HG02623 (cell line): ENCODE data around the gene SNTG2.
"Not testable (repeated sequence)": the region's sequence is repeated elsewhere in the genome, so short reads cannot be mapped to it uniquely, and the experiment has no call there.

Source experiments
- ATAC-seq: cut with Tn5 transposase; IDR thresholded peaks from one replicate; pipeline ENCODE4 v1.9.1; 2021; ENCODE audit warnings: moderate library complexity; ENCODE audit not compliant: unreplicated experiment

Gene SNTG2

GRCh38 chr2:1170241-1170640 lies 219.6 kb downstream of the SNTG2 start:
- ATAC-seq: no peak

DNA sequence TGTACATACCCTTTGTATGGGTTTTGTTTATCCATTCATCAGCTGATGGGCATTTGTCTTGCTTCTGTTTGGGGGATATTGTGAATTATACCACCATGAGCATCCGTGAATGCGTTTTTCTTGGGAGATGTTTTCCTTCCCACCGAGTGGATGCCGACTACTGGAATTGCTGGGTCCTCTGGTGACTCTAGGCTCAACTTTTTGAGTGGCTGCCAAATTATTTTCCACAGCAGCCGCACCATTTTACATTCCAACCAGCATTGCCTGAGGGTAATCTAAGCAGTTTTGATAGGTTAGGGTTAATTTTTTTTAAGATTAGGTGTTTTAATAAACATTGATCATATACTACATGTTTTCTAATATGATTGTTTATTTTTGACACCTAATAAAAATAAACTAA lies 220.1 kb downstream of the SNTG2 start:
- no peak for ATAC-seq

DNA sequence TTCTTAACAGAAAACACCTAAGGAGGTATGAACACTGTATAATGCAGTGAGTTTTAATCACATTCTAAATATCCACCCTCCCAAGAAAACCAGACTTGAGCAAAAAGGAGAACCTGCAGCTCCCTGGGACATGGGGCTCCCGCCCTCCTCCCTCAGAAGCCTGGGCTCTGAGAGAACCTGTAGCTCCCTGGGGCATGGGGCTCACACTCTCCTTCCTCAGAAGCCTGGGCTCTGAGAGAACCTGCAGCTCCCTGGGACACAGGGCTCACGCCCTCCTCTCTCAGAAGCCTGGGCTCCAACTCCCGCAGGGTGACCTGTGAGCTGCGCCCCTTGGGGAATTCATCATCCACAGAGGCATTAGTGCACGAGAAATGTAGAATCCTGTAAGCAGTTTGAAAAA lies 222.9 kb downstream of the SNTG2 start:
- ATAC-seq: no peak

GRCh38 chr2:1181893-1182292 lies 231.2 kb downstream of the SNTG2 start:
- no peak for ATAC-seq

DNA sequence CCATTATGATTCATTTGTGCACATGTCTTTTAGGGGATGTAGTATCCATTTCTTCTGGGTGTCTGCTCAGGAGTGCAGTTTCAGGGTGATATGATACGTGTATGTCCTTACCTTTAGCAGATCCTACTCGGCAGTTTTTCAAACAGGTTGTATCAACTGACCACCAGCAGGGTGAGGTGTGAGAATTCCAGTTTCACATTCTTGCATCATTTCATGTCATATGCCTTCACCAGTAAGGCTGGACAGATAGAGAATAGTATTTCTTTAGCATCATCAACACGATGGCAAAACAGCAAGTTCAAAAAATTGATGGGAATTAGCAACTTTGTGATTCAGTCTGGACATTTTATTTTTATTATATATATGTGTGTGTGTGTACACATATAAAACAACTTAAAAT lies 232.7 kb downstream of the SNTG2 start:
- no peak for ATAC-seq

DNA sequence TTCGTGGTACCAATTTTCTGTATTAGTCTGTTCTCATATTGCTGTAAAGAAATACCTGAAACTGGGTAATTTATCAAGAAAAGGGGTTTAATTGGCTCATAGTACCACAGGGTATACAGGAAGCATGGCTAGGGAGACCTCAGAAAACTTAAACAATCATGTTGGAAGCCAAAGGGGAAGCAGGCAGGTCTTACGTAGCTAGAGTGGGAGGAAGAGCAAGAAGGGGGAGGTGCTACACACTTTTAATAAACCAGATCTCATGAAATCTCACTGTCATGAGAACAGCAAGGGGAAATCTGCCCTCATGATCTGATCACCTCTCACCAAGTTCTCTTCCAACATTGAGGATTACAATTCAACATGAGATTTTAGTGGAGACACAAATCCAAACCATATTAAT lies 235.8 kb downstream of the SNTG2 start:
- no peak for ATAC-seq

GRCh38 chr2:1187189-1187588 lies 236.5 kb downstream of the SNTG2 start:
- no peak for ATAC-seq

DNA sequence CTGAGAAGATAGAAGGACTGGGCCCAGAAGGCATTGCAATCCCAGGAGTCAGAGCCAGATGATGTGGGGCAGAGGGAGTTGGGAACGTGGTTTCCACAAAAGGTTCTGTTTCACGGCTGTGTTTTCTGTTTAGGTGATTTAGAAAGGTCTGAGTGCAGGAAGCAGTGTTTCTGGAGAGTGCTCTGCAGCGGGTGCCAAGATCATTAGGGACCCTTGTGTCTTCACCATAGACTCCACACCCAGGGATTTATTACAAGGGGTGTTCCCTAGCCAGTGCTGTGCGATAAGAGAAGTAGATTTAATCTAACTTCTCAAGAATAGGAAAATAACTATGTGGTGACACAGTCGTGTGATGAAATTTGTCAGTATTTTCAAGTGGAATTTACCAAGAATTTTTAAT lies 241.5 kb downstream of the SNTG2 start:
- ATAC-seq: no peak

- no peak for ATAC-seq
These were observed 243.2 kb downstream of the SNTG2 start for GRCh38 chr2:1193801-1194200.

DNA sequence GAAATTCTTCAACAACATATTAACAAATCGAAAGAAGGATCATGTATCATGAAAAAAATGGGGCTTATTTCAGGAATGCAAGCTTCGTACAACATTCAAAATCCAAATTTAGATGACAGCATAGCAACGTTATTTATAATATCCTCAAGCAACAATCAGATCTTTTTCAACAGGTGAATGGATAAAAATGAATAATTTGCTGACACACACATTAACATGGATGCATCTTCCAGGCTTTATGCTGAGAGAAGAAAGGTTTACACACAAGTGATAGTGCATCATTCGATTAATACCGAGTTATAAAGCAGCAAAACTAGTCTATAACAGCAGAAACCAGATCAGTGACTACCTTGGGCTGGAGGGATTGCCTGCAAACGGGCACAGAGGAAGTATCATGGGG lies 253.1 kb downstream of the SNTG2 start:
- ATAC-seq: no peak

DNA sequence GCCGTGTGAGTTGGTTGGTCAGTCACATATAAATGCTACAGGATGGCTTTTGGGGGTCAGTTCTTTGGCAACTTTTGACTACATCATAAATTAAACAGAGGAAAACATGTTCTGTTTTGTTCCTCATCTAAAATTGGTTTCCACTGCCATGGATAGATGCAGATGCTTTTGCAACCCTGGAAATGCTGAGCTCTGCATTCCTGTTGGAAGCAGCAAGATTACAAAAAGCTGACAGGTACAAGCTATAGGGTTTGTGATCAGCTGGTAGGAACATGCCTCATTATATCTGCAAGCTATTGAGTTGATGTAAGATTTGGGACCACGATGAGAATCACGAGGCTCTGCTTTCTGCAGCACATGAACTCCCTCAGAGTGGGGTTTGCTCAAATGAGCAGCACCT lies 255.2 kb downstream of the SNTG2 start:
- no peak for ATAC-seq

DNA sequence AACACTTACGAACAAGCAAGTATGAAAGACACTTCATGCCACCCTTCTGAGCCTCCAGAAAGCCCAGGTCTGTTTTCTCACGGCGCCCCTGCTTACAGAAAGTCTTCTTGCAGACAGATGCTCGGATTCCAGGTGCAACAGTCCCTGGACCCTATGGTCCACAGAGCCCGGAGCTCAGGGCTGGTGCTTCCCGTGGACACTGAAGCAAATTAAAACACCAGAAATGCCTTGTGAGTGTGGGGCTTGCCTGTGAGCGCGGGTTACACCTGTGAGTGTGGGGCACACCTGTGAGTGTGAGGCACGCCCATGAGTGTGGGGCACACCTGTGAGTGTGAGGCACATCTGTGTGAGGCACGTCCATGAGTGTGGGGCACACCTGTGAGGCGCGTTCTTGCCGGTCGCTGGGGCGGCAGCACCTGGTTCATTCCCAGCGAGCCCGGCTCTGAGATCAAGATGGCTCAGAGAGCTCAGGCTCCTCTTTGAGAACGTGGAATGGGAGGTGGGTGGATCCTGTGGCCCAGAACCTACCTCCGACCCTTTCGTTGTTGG lies 257.4 kb downstream of the SNTG2 start:
- ATAC-seq: no peak

GRCh38 chr2:1208522-1208921 lies 257.9 kb downstream of the SNTG2 start:
- ATAC-seq: no peak

DNA sequence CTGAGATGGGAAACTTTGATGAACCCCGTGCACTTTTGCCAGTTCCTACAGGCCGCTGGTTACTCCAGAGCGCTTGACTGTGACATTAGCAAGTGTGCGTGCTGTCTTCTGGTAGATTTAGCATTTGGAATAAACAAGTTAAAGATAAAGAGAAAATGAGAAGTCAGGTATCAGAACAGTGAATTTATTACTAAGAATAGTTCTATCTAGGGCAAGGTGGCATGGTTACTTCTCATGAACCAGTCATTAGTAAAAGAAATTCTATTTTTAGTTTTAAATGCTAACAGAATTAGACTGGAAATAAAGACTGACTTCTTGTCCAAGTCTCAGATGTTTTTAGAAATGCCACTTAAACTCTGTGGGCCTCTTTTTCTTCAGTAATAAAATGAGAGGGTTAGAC lies 258.6 kb downstream of the SNTG2 start:
- no peak for ATAC-seq

DNA sequence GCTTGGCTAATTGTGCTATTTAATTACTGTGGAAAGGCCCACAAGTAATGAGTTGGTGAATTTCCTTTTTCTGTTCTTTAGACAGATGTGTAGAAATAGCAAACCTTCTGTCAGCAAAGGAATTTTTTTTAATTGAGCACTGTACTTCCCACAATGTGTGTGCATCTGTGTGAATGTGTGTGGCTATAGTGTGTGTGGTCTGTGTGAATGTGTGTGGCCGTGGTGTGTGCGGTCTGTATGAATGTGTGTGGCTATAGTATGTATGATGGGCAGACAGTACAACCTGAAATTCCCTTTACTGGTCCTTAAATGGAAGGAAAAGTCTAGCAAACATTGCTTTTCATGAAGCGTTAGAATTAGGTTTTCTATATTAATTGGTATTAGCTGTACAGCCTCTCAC lies 259.1 kb downstream of the SNTG2 start:
- no peak for ATAC-seq

GRCh38 chr2:1210352-1210751 lies 259.7 kb downstream of the SNTG2 start:
- no peak for ATAC-seq

DNA sequence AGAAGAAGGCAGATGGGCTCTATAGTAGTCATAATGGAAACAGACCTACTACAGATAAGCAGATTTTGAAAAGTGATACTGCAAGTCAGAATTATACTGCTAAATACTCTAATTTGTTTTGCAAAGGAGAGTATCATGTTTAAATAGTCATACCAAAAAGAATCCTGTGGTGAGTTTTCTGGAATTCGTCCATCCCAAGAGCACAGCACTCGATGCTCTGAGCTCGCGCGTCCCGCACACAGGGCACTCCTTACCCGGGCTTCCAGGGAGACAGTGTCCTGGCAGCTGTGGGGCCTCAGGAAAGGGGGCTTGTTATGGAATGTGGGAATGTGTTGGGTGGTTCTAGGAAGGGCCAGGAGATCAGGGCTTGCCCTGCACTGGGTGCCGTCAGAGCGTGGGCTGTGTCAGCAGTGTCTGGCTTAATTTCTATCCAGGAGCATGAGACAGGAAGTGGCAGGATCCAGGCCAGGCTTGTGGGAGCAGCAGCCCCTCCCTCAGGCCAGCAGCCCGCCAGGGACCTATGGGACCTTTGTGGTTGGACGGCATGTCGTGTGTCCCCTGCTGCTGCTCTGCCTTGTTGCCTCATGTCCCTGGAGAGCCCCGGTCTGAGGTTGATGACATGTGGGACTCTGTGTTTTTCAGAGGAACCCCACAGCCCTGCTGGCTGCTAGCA lies 269.4 kb downstream of the SNTG2 start:
- ATAC-seq: no peak

DNA sequence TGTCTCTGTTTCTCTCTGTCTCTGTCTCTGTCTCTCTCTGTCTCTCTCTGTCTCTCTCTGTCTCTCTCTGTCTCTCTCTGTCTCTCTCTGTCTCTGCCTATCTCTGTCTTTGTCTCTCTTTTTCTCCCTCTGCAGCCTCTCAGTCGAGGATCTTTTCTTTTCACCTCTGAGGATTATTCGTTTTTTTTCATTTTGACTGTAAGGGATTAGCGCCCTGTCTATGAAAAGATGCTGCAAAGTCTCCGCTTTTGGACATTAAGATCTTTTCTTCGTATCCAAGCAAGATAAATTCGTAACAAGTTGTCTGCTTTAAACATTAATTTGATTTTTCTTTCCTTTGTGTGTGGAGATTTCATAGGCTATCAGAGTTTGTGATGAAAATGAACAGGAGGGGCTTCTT lies 271.4 kb downstream of the SNTG2 start:
- ATAC-seq: no peak

DNA sequence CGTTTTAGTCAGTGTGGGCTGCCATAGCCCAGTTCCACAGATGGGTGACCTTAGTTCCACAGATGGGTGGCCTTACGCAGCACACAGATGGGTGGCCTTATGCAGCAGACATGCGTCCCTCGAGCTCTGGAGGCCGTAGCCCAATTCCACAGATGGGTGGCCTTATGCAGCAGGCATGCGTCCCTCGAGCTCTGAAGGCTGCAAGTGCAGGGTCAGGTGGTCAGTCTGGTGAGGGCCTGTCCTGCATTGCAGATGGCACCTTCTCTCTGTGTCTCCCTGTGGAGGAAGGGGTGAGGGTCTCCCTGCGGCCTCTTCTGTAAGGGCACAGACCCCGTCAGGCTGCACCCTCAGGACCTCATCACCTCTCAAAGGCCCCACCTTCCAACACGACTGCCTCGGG lies 273.1 kb downstream of the SNTG2 start:
- no peak for ATAC-seq

GRCh38 chr2:1224901-1225300 lies 274.3 kb downstream of the SNTG2 start:
- no peak for ATAC-seq

DNA sequence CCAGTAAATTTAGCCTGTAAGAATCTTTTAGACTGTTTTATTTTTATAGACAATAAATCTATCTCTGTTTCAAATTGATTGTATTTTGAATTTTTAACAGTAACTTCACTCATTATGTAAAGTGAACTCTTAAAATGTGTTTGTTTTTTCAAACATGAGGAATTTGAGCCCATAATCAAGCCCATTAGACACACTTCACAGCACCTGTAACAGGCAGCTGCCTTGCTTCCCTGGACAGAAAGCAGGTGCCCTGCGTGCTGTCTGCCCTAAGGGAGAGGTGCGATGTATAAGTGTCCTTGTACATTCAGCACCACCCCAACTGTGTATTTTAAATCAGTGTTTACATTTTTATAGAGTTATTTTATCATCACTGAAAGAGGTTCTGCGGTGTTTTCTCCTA lies 276.1 kb downstream of the SNTG2 start:
- ATAC-seq: no peak

GRCh38 chr2:1227274-1227900 lies 276.7 kb downstream of the SNTG2 start:
- ATAC-seq: no peak

DNA sequence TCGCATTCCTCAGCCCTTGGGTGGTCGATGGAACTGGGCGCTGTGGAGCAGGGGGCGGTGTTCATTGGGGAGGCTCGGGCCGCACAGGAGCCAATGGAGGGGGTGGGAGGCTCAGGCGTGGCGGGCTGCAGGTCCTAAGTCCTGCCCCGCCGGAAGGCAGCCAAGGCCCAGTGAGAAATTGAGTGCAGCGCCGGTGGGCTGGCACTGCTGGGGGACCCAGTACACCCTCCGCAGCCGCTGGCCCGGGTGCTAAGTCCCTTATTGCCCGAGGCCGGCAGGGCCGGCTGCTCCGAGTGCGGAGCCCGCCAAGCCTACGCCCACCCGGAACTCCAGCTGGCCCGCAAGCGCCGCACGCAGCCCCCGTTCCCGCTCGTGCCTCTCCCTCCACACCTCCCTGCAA lies 278.9 kb downstream of the SNTG2 start:
- not testable (repeated sequence) for ATAC-seq
